GM12878 (cell line): ENCODE data around the gene PTPRN2. TPM values are rescaled to one million over a fixed set of nuclear protein-coding genes. Genes with fewer than 3 reads are reported as not detected.

ENCODE experiments used
- ATAC-seq: fragments of 200-7000 bp; cut with Tn5 transposase; 3 replicates; pipeline ENCODE4 v1.9.1; 2020; ENCODE audit warnings: mild to moderate bottlenecking, moderate library complexity
- BruUV-seq: library from RNA; stranded (reverse); fragments of 400-500 nt; replicated peaks from 2 replicates; lab custom pipeline; 2021; lab: Mats Ljungman, UMichigan
- CTCF ChIA-PET: fragments of 300-600 bp; sonication (Branson Sonifier 250); formaldehyde crosslinking; extraction: SDS; loops from one replicate; lab custom pipeline; 2021; ENCODE audit warnings: inconsistent platforms; lab: Yijun Ruan, JAX
- POLR2A ChIA-PET: fragments of 350-600 bp; formaldehyde crosslinking; extraction: SDS; loops from one replicate; lab custom pipeline; 2021; ENCODE audit warnings: inconsistent platforms; lab: Charles Lee
- RAD21 ChIA-PET: fragments of 300-600 bp; sonication (Branson Sonifier 250); formaldehyde crosslinking; loops from one replicate; lab custom pipeline; 2023; ENCODE audit warnings: antibody characterized with exemption; ENCODE audit not compliant: unreplicated experiment; lab: Charles Lee
- SMC1A ChIA-PET: fragments of 300-600 bp; sonication (Branson Sonifier 250); formaldehyde crosslinking; loops from one replicate; lab custom pipeline; 2023; ENCODE audit not compliant: unreplicated experiment, uncharacterized antibody; lab: Charles Lee
- DNase-seq: peaks from one replicate; pipeline ENCODE4 v3.0.0-alpha.2; 2011; ENCODE audit warnings: low read depth, low spot score
- FAIRE-seq: peaks from 3 replicates; lab custom pipeline; 2011; peaks lifted over from hg19 to GRCh38; lab: Jason Lieb, UNC
- H2AFZ ChIP-seq: 2 replicates; pipeline ENCODE4 v1.6.0; 2011; ENCODE audit warnings: low read depth, low read length, control low read depth; ENCODE audit not compliant: control insufficient read depth
- H3K27ac ChIP-seq: 2 replicates; pipeline ENCODE4 v1.5.1; 2011; ENCODE audit warnings: control low read depth; ENCODE audit not compliant: control insufficient read depth, insufficient read depth
- H3K27me3 ChIP-seq, 2 experiments: replicated peaks in 1 of 2; 2 replicates each; pipeline versions ENCODE4 v1.6.0 to v1.6.1; 2011; ENCODE audit warnings: low read length in 1 of 2; ENCODE audit not compliant: control insufficient read depth in 2 of 2, insufficient read depth in 2 of 2
- H3K36me3 ChIP-seq, 2 experiments: 2 replicates each; pipeline ENCODE4 v1.5.1; 2011; ENCODE audit warnings: low read length in 1 of 2; ENCODE audit not compliant: control insufficient read depth in 2 of 2, insufficient read depth in 2 of 2
- H3K4me1 ChIP-seq: 2 replicates; pipeline ENCODE4 v1.6.1; 2011; ENCODE audit warnings: mild to moderate bottlenecking, low read length, moderate library complexity, mixed read lengths; ENCODE audit not compliant: control insufficient read depth, insufficient read depth
- H3K4me2 ChIP-seq: 2 replicates; pipeline ENCODE4 v1.6.0; 2011; ENCODE audit warnings: control low read depth; ENCODE audit not compliant: control insufficient read depth, insufficient read depth
- H3K4me3 ChIP-seq: fragments of 200-600 bp; sonication (generic); 2 replicates; pipeline ENCODE4 v1.5.1; 2016
- H3K79me2 ChIP-seq: 2 replicates; pipeline ENCODE4 v1.6.0; 2011; ENCODE audit warnings: low read length; ENCODE audit not compliant: control insufficient read depth, insufficient read depth
- H3K9ac ChIP-seq: 2 replicates; pipeline ENCODE4 v1.8.0; 2011; ENCODE audit warnings: low read length, control low read depth, mixed read lengths; ENCODE audit not compliant: control insufficient read depth, insufficient read depth
- H3K9me3 ChIP-seq: replicated peaks from 3 replicates; pipeline ENCODE4 v1.5.1; 2011; ENCODE audit warnings: mild to moderate bottlenecking, low read length; ENCODE audit not compliant: control insufficient read depth, insufficient read depth
- H4K20me1 ChIP-seq: 2 replicates; pipeline ENCODE4 v1.6.0; 2011; ENCODE audit not compliant: control insufficient read depth, insufficient read depth
- ASH2L ChIP-seq: fragments of 300-600, 200-600 bp; sonication (generic); IDR thresholded peaks from 2 replicates; pipeline ENCODE4 v1.6.1; 2017; ENCODE audit warnings: low read depth, mild to moderate bottlenecking, borderline replicate concordance
- ATF2 ChIP-seq: IDR thresholded peaks from 2 replicates; pipeline ENCODE4 v1.6.1; 2012; ENCODE audit warnings: low read length, inconsistent platforms
- BCL11A ChIP-seq: IDR thresholded peaks from 2 replicates; pipeline ENCODE4 v1.6.1; 2011; ENCODE audit warnings: low read depth, low read length
- CEBPZ ChIP-seq: fragments of 150-350 bp; IDR thresholded peaks from 2 replicates; pipeline ENCODE4 v1.6.1; 2016; ENCODE audit warnings: low read depth, low read length
- E2F8 ChIP-seq: fragments of 450-650 bp; IDR thresholded peaks from 2 replicates; pipeline ENCODE4 v1.6.1; 2018; ENCODE audit warnings: mild to moderate bottlenecking, low read depth, moderate library complexity; ENCODE audit not compliant: partially characterized antibody
- NR2C1 ChIP-seq: fragments of 450-650 bp; IDR thresholded peaks from 2 replicates; pipeline ENCODE4 v1.6.1; 2017; ENCODE audit warnings: antibody characterized with exemption, mild to moderate bottlenecking, moderate library complexity
- RELB ChIP-seq: fragments of 450-650 bp; IDR thresholded peaks from 2 replicates; pipeline ENCODE4 v1.6.1; 2017; ENCODE audit warnings: low read depth, mild to moderate bottlenecking, moderate library complexity
- RFX5 ChIP-seq: IDR thresholded peaks from 2 replicates; pipeline ENCODE4 v1.6.1; 2011; ENCODE audit warnings: low read depth, low read length, improper control_type of control experiment
- SIX5 ChIP-seq: IDR thresholded peaks from 2 replicates; pipeline ENCODE4 v1.6.1; 2011; ENCODE audit warnings: mild to moderate bottlenecking, low read depth, low read length, moderate library complexity; ENCODE audit not compliant: severe bottlenecking
- SMAD5 ChIP-seq: IDR thresholded peaks from 2 replicates; pipeline ENCODE4 v1.6.1; 2016; ENCODE audit warnings: antibody characterized with exemption, low read depth
- SMARCA5 ChIP-seq: fragments of 450-650 bp; IDR thresholded peaks from 2 replicates; pipeline ENCODE4 v1.6.1; 2017; ENCODE audit warnings: mild to moderate bottlenecking
- ZBTB33 ChIP-seq: fragments of 450-650 bp; IDR thresholded peaks from 2 replicates; pipeline ENCODE4 v1.6.1; 2017; ENCODE audit warnings: mild to moderate bottlenecking
- ZNF384 ChIP-seq: IDR thresholded peaks from 2 replicates; pipeline ENCODE4 v1.6.1; 2012; ENCODE audit warnings: low read depth, mild to moderate bottlenecking, low read length, improper control_type of control experiment, borderline replicate concordance
- WGBS: methylation state at CpG from one replicate; pipeline ENCODE4 v1.1.6; 2016; ENCODE audit warnings: low lambda C conversion rate; ENCODE audit not compliant: insufficient replicate concordance, insufficient coverage; ENCODE audit errors: missing lambda C conversion rate; 5-methylcytosine and 5-hydroxymethylcytosine counted together
- in situ Hi-C: fragments of 300-500 bp; cut with MboI; formaldehyde crosslinking; loops from 9 replicates; pipeline ENCODE4 v1.14.3; 2018; ENCODE audit warnings: mixed read lengths
- intact Hi-C: fragments of 100-400 bp; cut with micrococcal nuclease; formaldehyde crosslinking; loops from one replicate; pipeline ENCODE4 v1.14.2; 2022; ENCODE audit not compliant: unreplicated experiment
- polyA plus RNA-seq, 11 experiments: library from polyadenylated mRNA; depleted of rRNA in 4 of 11; unstranded in 6 of 11; stranded (reverse) in 5 of 11; fragments of >200 nt; fragmentation: Nextera tagmentation in 4 of 11; fragmentation: Illumina TruSeq in 1 of 11; extraction: Ambion mirVana in 4 of 11; extraction: Trizol in 1 of 11; gene quantifications; 1 replicate in 1 of 11; 2 replicates in 10 of 11; pipeline versions ENCODE4 v1.2.1 to v1.2.3, GENCODE V29; 2011 to 2016; ENCODE audit warnings: inconsistent platforms in 2 of 11, missing spikeins in 2 of 11, low read depth in 1 of 11
- total RNA-seq, 4 experiments: library from RNA; depleted of rRNA in 3 of 4; stranded (reverse); fragments of >200 nt in 3 of 4; fragmentation: Illumina TruSeq in 1 of 4; extraction: Trizol in 1 of 4; gene quantifications; 2 replicates each; pipeline versions ENCODE4 v1.2.1 to v1.2.3, GENCODE V29; 2013 to 2021

PTPRN2 gene
- total and polyA plus RNA-seq, 10 of the 15 experiments (the other 5 are each of a cell fraction or from before 2014, with no cell fraction given), result 5.4 TPM; not detected in 9

- Histone ChIP-seq H3K4me2 (no peak overlapping the region), H3K9me3 (no peaks in the 10 kb centered on the region; the same call in 2 of the 3 replicates), H3K4me3 (no peak overlapping the region), H3K27ac (no peak overlapping the region), H3K4me1 (no peaks in the 10 kb centered on the region), H3K9ac (no peak overlapping the region), H3K36me3 (no peaks in the 10 kb centered on the region), H3K79me2 (no peaks in the 10 kb centered on the region), H3K27me3 (no peaks in the 10 kb centered on the region), H2AFZ (no peak overlapping the region), H4K20me1 (no peaks in the 10 kb centered on the region)
- ChIA-PET POLR2A (no interaction called here), SMC1A (no interaction called here), RAD21 (no interaction called here), CTCF (no interaction called here)
- DNase-seq (no peak), ATAC-seq (no peak), FAIRE-seq (no peak)
- in situ Hi-C loops, result no loop called here
- WGBS, result 19% methylated on average over 13 of the region's 13 CpGs
- intact Hi-C loops, result no loop called here
- no TSS peak for BruUV-seq
- TF ChIP-seq SMAD5, result no peak
- TF ChIP-seq RELB, result no peak
- TF ChIP-seq E2F8, result no peak
- no peak for TF ChIP-seq SIX5
- no peak for TF ChIP-seq NR2C1
- no peak for TF ChIP-seq ATF2
- TF ChIP-seq RFX5, result no peak
- no peak for TF ChIP-seq SMARCA5
- no peak for TF ChIP-seq CEBPZ
- TF ChIP-seq ZNF384, result no peak
- no peak for TF ChIP-seq BCL11A
- TF ChIP-seq ASH2L, result no peak
- no peak for TF ChIP-seq ZBTB33
These were observed 1071.3 kb downstream of the PTPRN2 start for GRCh38 chr7:157516311-157516710.
